Endodermal cell (in vitro differentiated cells): ENCODE data around the gene ANLN. TPM values are rescaled to one million over a fixed set of nuclear protein-coding genes. Genes with fewer than 3 reads are reported as not detected.

ENCODE experiments used
- DNase-seq: peaks from one replicate; pipeline ENCODE4 v3.0.0-alpha.2; 2017
- H3K27ac ChIP-seq: 2 replicates; pipeline ENCODE4 v1.5.1; 2013; ENCODE audit warnings: mild to moderate bottlenecking, low read depth, low read length, moderate library complexity
- H3K27me3 ChIP-seq: 2 replicates; pipeline ENCODE4 v1.6.1; 2013; ENCODE audit warnings: mild to moderate bottlenecking, low read length, moderate library complexity; ENCODE audit not compliant: insufficient read depth, control insufficient read depth, poor library complexity, severe bottlenecking
- H3K36me3 ChIP-seq: 2 replicates; pipeline ENCODE4 v1.7.0; 2013; ENCODE audit warnings: mild to moderate bottlenecking, low read length, moderate library complexity; ENCODE audit not compliant: control insufficient read depth, insufficient read depth
- H3K4me1 ChIP-seq: one replicate; pipeline ENCODE4 v1.7.0; 2013; ENCODE audit warnings: low read length; ENCODE audit not compliant: control insufficient read depth, insufficient read depth
- H3K4me3 ChIP-seq: 2 replicates; pipeline ENCODE4 v1.5.1; 2013; ENCODE audit warnings: mild to moderate bottlenecking, low read length, moderate library complexity
- H3K9ac ChIP-seq: 2 replicates; pipeline ENCODE4 v1.6.1; 2013; ENCODE audit warnings: mild to moderate bottlenecking, low read length, moderate library complexity; ENCODE audit not compliant: poor library complexity, severe bottlenecking; ENCODE audit errors: extremely low read depth
- H3K9me3 ChIP-seq: 2 replicates; pipeline ENCODE4 v1.6.1; 2013; ENCODE audit warnings: mild to moderate bottlenecking, low read length, moderate library complexity; ENCODE audit not compliant: control insufficient read depth
- H3K27ac Mint-ChIP-seq: 2 replicates; pipeline ENCODE4 v1.8.0; 2020; ENCODE audit warnings: mixed read lengths
- H3K27me3 Mint-ChIP-seq: 2 replicates; pipeline ENCODE4 v1.8.0; 2021; ENCODE audit warnings: mild to moderate bottlenecking, mixed read lengths; ENCODE audit not compliant: insufficient read depth
- H3K36me3 Mint-ChIP-seq: 2 replicates; pipeline ENCODE4 v1.8.0; 2020; ENCODE audit warnings: low read depth, mixed read lengths
- H3K4me1 Mint-ChIP-seq: 2 replicates; pipeline ENCODE4 v1.8.0; 2020; ENCODE audit warnings: mixed read lengths
- H3K4me3 Mint-ChIP-seq: 2 replicates; pipeline ENCODE4 v1.8.0; 2020; ENCODE audit warnings: mild to moderate bottlenecking, moderate library complexity, mixed read lengths
- H3K9me3 Mint-ChIP-seq: 2 replicates; pipeline ENCODE4 v1.8.0; 2020; ENCODE audit warnings: mild to moderate bottlenecking, mixed read lengths
- CTCF ChIP-seq: fragments of 200-600 bp; sonication (generic); conservative IDR thresholded peaks from 2 replicates; pipeline ENCODE4 v1.5.0; 2021; ENCODE audit warnings: antibody characterized with exemption, mild to moderate bottlenecking
- WGBS, 2 experiments: methylation state at CpG; one replicate each; pipeline versions ENCODE4 v1.1.5 to v1.1.7; 2013; ENCODE audit warnings: missing lambda C conversion rate in 2 of 2, mixed read lengths in 1 of 2; ENCODE audit not compliant: insufficient coverage in 1 of 2, insufficient read length in 1 of 2; 5-methylcytosine and 5-hydroxymethylcytosine counted together
- total RNA-seq, 2 donors: library from RNA; stranded (reverse); fragmentation: NEBNext Ultra II Directional in 1 of 2; extraction: Animal tissue kit (Norgen Biotek cat#: 25700) in 1 of 2; gene quantifications; 2 replicates in 1 of 2; 3 replicates in 1 of 2; pipeline ENCODE4 v1.2.1, GENCODE V29; 2021

Gene ANLN
- total RNA-seq, 2 donors from 2014 or later = 78.6 to 138 TPM

DNA sequence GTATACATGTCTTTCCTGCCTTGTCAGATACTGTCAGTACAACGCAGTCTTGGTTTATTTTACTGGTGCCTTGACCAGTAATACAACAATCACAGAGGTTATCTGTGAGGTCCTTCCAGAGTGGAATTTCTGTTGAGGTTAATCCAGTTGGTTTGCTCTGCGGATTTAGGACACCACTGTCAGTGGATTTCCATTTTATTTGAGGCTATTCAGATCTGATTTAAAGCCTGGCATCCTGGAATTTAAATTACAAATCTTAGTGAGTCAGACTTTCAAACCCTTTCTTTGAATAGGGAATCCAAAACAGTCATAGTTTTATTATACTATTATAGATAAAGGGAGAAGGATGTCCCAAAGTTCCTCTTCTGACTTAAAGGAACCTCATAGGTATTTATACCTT lies 40.5 kb downstream of the ANLN start:
- Mint-ChIP-seq H3K4me3 (no peak overlapping the region), H3K36me3 (peaks cover 36% of the 10 kb centered on the region), H3K27ac (no peak overlapping the region), H3K9me3 (no peaks in the 10 kb centered on the region), H3K27me3 (no peaks in the 10 kb centered on the region), H3K4me1 (peaks cover 14% of the 10 kb centered on the region)
- TF ChIP-seq CTCF = no peak
- Histone ChIP-seq H3K9ac (peak overlapping the region; percentile 7), H3K27me3 (no peaks in the 10 kb centered on the region), H3K4me1 (peaks cover 8% of the 10 kb centered on the region), H3K27ac (no peak overlapping the region), H3K4me3 (peak overlapping the region; percentile 63), H3K9me3 (peaks cover 7% of the 10 kb centered on the region), H3K36me3 (peaks cover 78% of the 10 kb centered on the region)
- 86 to 98% methylated on average over 1 to 2 of the region's 2 CpGs for WGBS, 2 experiments
- no peak for DNase-seq

DNA sequence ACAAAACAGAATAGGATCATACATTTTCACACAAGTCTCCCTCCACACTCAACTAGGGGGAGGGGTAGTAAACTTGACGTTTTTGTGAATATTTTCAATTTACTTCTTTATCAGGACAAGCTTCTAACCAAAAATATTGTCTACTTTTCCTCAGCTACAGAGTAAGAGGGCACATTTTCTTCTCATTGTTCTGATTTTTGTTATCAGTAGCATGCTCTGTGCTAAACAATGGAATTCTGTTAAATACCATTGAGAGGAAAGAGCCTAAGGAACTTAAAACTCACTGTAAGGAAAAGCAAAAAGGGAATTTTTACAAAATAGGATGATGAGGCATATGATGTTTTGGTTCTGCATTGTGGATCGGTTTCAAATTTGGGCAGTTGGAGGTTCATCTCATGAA lies 41.2 kb downstream of the ANLN start:
- no peak for TF ChIP-seq CTCF
- Mint-ChIP-seq H3K9me3 (no peaks in the 10 kb centered on the region), H3K4me1 (peaks cover 14% of the 10 kb centered on the region), H3K27me3 (no peaks in the 10 kb centered on the region), H3K27ac (peak overlapping the region; percentile 36), H3K4me3 (no peak overlapping the region), H3K36me3 (peaks cover 38% of the 10 kb centered on the region)
- Histone ChIP-seq H3K27me3 (no peaks in the 10 kb centered on the region), H3K36me3 (peaks cover 76% of the 10 kb centered on the region), H3K9me3 (peaks cover 7% of the 10 kb centered on the region), H3K9ac (peak overlapping the region; percentile 7), H3K27ac (no peak overlapping the region), H3K4me1 (peaks cover 8% of the 10 kb centered on the region), H3K4me3 (peak overlapping the region; percentile 63)
- 81 to 83% methylated on average over 1 to 2 of the region's 2 CpGs for WGBS, 2 experiments
- DNase-seq = no peak

- H3K36me3 ChIP-seq = peaks cover 81% of the 10 kb centered on the region
- 93 to 97% methylated on average over 3 to 4 of the region's 4 CpGs for WGBS, 2 experiments
Observed at GRCh38 chr7:36438211-36438610, 48.5 kb downstream of the ANLN start.

More at GRCh38 chr7:36438211-36438610, 48.5 kb downstream of the ANLN start:
- Histone ChIP-seq H3K4me1 (peaks cover 5% of the 10 kb centered on the region), H3K9me3 (no peaks in the 10 kb centered on the region), H3K27ac (no peak overlapping the region), H3K9ac (no peak overlapping the region), H3K4me3 (no peak overlapping the region), H3K27me3 (no peaks in the 10 kb centered on the region)
- H3K27me3 Mint-ChIP-seq = no peaks in the 10 kb centered on the region
- H3K27ac Mint-ChIP-seq = no peak overlapping the region
- no peak for TF ChIP-seq CTCF
- no peaks in the 10 kb centered on the region for H3K4me1 Mint-ChIP-seq
- no peak for DNase-seq
- peaks cover 32% of the 10 kb centered on the region for H3K36me3 Mint-ChIP-seq
- no peaks in the 10 kb centered on the region for H3K9me3 Mint-ChIP-seq
- H3K4me3 Mint-ChIP-seq = no peak overlapping the region
